ENCODE data around the gene CNTNAP2.

DNA sequence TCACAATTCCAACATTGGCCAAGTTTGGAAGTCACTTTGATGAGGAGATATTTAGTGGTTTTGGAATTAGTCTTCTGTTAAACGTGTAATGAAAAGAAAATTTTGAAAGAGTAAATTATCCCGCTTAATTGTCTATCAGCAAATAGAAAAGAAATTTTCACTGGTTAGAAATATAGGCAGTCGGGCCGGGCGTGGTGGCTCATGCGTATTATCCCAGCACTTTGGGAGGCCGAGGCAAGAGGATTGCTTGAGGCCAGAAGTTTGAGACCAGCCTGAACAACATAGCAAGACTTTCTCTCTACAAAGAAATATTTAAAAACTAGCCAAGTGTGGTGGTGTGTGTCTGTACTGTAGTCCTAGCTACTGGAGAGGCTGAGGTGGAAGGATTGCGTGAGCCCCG, 13.4 kb downstream of the CNTNAP2 start:
- TF ChIP-seq EZH2phosphoT487 (conservative IDR thresholded peaks at IDR 0.05; ENCODE audit: low read length): no peak
- TF ChIP-seq, protein P1, sequence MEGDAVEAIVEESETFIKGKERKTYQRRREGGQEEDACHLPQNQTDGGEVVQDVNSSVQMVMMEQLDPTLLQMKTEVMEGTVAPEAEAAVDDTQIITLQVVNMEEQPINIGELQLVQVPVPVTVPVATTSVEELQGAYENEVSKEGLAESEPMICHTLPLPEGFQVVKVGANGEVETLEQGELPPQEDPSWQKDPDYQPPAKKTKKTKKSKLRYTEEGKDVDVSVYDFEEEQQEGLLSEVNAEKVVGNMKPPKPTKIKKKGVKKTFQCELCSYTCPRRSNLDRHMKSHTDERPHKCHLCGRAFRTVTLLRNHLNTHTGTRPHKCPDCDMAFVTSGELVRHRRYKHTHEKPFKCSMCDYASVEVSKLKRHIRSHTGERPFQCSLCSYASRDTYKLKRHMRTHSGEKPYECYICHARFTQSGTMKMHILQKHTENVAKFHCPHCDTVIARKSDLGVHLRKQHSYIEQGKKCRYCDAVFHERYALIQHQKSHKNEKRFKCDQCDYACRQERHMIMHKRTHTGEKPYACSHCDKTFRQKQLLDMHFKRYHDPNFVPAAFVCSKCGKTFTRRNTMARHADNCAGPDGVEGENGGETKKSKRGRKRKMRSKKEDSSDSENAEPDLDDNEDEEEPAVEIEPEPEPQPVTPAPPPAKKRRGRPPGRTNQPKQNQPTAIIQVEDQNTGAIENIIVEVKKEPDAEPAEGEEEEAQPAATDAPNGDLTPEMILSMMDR (IDR thresholded peaks at IDR 0.05; ENCODE audit: insufficient read depth, low read length, poor library complexity, severe bottlenecking): no peak
